MM.1S (cell line): ENCODE data around the gene NT5M.
A peak's percentile ranks its signal among the peaks of the same experiment; 100 is the strongest.

Source experiments
- DNase-seq: peaks from one replicate; pipeline ENCODE4 v3.0.0-alpha.2; 2015
- H2AFZ ChIP-seq: fragments of 300-600 bp; sonication (generic); 2 replicates; pipeline ENCODE4 v1.6.0; 2016; ENCODE audit warnings: antibody characterized with exemption, low read length
- H3F3A ChIP-seq: fragments of 300-600 bp; sonication (generic); 2 replicates; pipeline ENCODE4 v1.6.1; 2016; ENCODE audit warnings: mild to moderate bottlenecking, antibody characterized with exemption, low read length, moderate library complexity, mixed read lengths; ENCODE audit not compliant: insufficient read depth
- H3K27ac ChIP-seq: fragments of 300-600 bp; sonication (generic); 2 replicates; pipeline ENCODE4 v1.5.1; 2016; ENCODE audit warnings: mild to moderate bottlenecking, low read length
- H3K27me3 ChIP-seq: fragments of 300-600 bp; sonication (generic); replicated peaks from 2 replicates; pipeline ENCODE4 v1.6.0; 2016; ENCODE audit warnings: low read length; ENCODE audit not compliant: insufficient read depth
- H3K36me3 ChIP-seq: fragments of 300-600 bp; sonication (generic); replicated peaks from 2 replicates; pipeline ENCODE4 v1.6.1; 2016; ENCODE audit warnings: mild to moderate bottlenecking, low read length, mixed read lengths; ENCODE audit not compliant: insufficient read depth
- H3K4me1 ChIP-seq: fragments of 300-600 bp; sonication (generic); 2 replicates; pipeline ENCODE4 v1.6.1; 2016; ENCODE audit warnings: low read length, mixed read lengths
- H3K4me2 ChIP-seq: fragments of 300-600 bp; sonication (generic); 2 replicates; pipeline ENCODE4 v1.6.0; 2016; ENCODE audit warnings: low read depth, low read length
- H3K4me3 ChIP-seq: fragments of 300-600 bp; sonication (generic); 2 replicates; pipeline ENCODE4 v1.5.1; 2016; ENCODE audit warnings: low read length, mixed read lengths
- H3K79me2 ChIP-seq: fragments of 300-600 bp; sonication (generic); 2 replicates; pipeline ENCODE4 v1.6.1; 2016; ENCODE audit warnings: mixed run types, low read length, mixed read lengths
- H3K9ac ChIP-seq: fragments of 300-600 bp; sonication (generic); 2 replicates; pipeline ENCODE4 v1.6.1; 2016; ENCODE audit warnings: low read length, mixed read lengths
- H3K9me2 ChIP-seq: fragments of 300-600 bp; sonication (generic); replicated peaks from 2 replicates; pipeline ENCODE4 v1.6.1; 2016; ENCODE audit warnings: mild to moderate bottlenecking, low read length, mixed read lengths; ENCODE audit not compliant: insufficient read depth
- H3K9me3 ChIP-seq: fragments of 300-600 bp; sonication (generic); replicated peaks from 2 replicates; pipeline ENCODE4 v1.6.1; 2016; ENCODE audit warnings: mild to moderate bottlenecking, low read length, mixed read lengths; ENCODE audit not compliant: insufficient read depth
- H4K20me1 ChIP-seq: fragments of 300-600 bp; sonication (generic); 2 replicates; pipeline ENCODE4 v1.6.1; 2016; ENCODE audit warnings: mild to moderate bottlenecking, low read length, moderate library complexity, mixed read lengths; ENCODE audit not compliant: insufficient read depth
- CTCF ChIP-seq: fragments of 300-600 bp; sonication (generic); IDR thresholded peaks from 2 replicates; pipeline ENCODE4 v1.5.1; 2016; ENCODE audit warnings: antibody characterized with exemption, low read length, mixed read lengths
- EZH2 ChIP-seq: fragments of 300-600 bp; sonication (generic); optimal IDR thresholded peaks from 2 replicates; pipeline ENCODE3; 2017; ENCODE audit warnings: low read depth, mild to moderate bottlenecking, antibody characterized with exemption, low read length, mixed read lengths
- EZH2phosphoT487 ChIP-seq: fragments of 300-600 bp; sonication (generic); IDR thresholded peaks from 2 replicates; pipeline ENCODE4 v1.6.1; 2018; ENCODE audit warnings: antibody characterized with exemption, low read length

Gene NT5M

GRCh38 chr17:17362540-17362930, 59.4 kb downstream of the NT5M start:
- Histone ChIP-seq H3K4me3 (no peak overlapping the region), H3K27me3 (peaks cover 5% of the 10 kb centered on the region; the same call in 1 of the 2 replicates), H3K27ac (no peak overlapping the region), H3K9ac (no peak overlapping the region), H2AFZ (no peak overlapping the region), H4K20me1 (no peaks in the 10 kb centered on the region), H3K9me2 (no peaks in the 10 kb centered on the region), H3K9me3 (no peaks in the 10 kb centered on the region), H3K79me2 (no peaks in the 10 kb centered on the region), H3K36me3 (no peaks in the 10 kb centered on the region), H3K4me2 (no peak overlapping the region), H3K4me1 (no peaks in the 10 kb centered on the region), H3F3A (no peaks in the 10 kb centered on the region)
- no peak for TF ChIP-seq CTCF
- TF ChIP-seq EZH2phosphoT487 = no peak
- no peak for TF ChIP-seq EZH2
- no peak for DNase-seq

- DNase-seq = no peak
These were observed 60.6 kb downstream of the NT5M start for GRCh38 chr17:17363638-17364337.

GRCh38 chr17:17364338-17364667, 61.1 kb downstream of the NT5M start:
- H3K27me3 ChIP-seq = peaks cover 7% of the 10 kb centered on the region; the same call in 1 of the 2 replicates
- H3K9ac ChIP-seq = no peak overlapping the region

More at GRCh38 chr17:17363638-17364337, 60.6 kb downstream of the NT5M start:
- no peaks in the 10 kb centered on the region for H3K79me2 ChIP-seq
- H3K9me3 ChIP-seq = no peaks in the 10 kb centered on the region
- no peak overlapping the region for H3K4me3 ChIP-seq
- H3K27me3 ChIP-seq = peaks cover 7% of the 10 kb centered on the region; the same call in 1 of the 2 replicates
- H4K20me1 ChIP-seq = no peaks in the 10 kb centered on the region
- H3F3A ChIP-seq = no peaks in the 10 kb centered on the region
- peak overlapping the region; percentile 50; the same call in 1 of the 2 replicates for H2AFZ ChIP-seq
- no peak for TF ChIP-seq EZH2
- TF ChIP-seq EZH2phosphoT487 = no peak
- TF ChIP-seq CTCF = no peak
- no peak overlapping the region for H3K27ac ChIP-seq
- no peaks in the 10 kb centered on the region for H3K4me1 ChIP-seq
- peak overlapping the region; percentile 48 for H3K4me2 ChIP-seq
- H3K9ac ChIP-seq = no peak overlapping the region
- H3K9me2 ChIP-seq = no peaks in the 10 kb centered on the region
- H3K36me3 ChIP-seq = no peaks in the 10 kb centered on the region

More at GRCh38 chr17:17364338-17364667, 61.1 kb downstream of the NT5M start:
- Histone ChIP-seq H3K9me2 (no peaks in the 10 kb centered on the region), H3K36me3 (no peaks in the 10 kb centered on the region), H3K79me2 (no peaks in the 10 kb centered on the region), H4K20me1 (no peaks in the 10 kb centered on the region), H3K4me3 (no peak overlapping the region), H3K9me3 (no peaks in the 10 kb centered on the region), H3K4me2 (peak overlapping the region; percentile 48; the same call in 1 of the 2 replicates), H3K4me1 (no peaks in the 10 kb centered on the region), H3F3A (no peaks in the 10 kb centered on the region), H2AFZ (0 out of 2 replicates have a peak overlapping the region, but pooled peaks have one; percentile 50), H3K27ac (no peak overlapping the region)
- DNase-seq = no peak
- TF ChIP-seq EZH2phosphoT487 (no peak), EZH2 (no peak), CTCF (no peak)
